ENCODE data around the gene NAA35. TPM values are rescaled to one million over a fixed set of nuclear protein-coding genes. Genes with fewer than 3 reads are reported as not detected.

NAA35 gene
- total and polyA plus RNA-seq, 2 experiments from 2014 or later: 29.2 to 31.6 TPM

DNA sequence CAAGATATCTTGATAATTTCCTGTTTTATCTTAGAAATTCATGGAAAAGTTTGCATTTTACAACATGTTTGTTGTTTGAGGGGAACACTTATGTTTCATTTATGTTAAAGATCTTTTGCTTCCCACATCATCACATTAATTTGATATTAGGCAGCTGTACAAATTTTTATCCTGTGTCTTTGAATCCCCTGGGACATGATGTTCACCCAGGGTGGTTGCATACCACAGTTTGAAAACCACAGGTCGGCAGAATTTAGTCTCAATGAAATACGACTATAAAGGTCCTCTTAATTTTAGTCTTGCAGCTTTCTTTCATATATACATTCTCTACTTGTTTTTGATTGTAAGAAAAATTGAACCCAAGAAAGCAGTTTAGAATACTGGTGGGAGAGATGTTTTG is 3.7 kb downstream of the NAA35 start:
- Histone ChIP-seq H3K79me2 (replicated peaks; ENCODE audit: insufficient read depth) (peaks cover 82% of the 10 kb centered on the region), H3K4me3 (no peak overlapping the region), H3K36me3 (ENCODE audit: insufficient read depth) (peaks cover 26% of the 10 kb centered on the region; the same call in 1 of the 2 replicates), H4K20me1 (replicated peaks; ENCODE audit: insufficient read depth) (peaks cover 27% of the 10 kb centered on the region; the same call in 1 of the 2 replicates), H3K4me1 (ENCODE audit: insufficient read depth) (peaks cover 7% of the 10 kb centered on the region; the same call in 1 of the 2 replicates), H3K9me2 (ENCODE audit: insufficient read depth) (no peaks in the 10 kb centered on the region), H2AFZ (no peak overlapping the region), H3F3A (replicated peaks; ENCODE audit: low read depth) (no peaks in the 10 kb centered on the region; the same call in 1 of the 2 replicates), H3K4me2 (no peak overlapping the region), H3K27me3 (ENCODE audit: insufficient read depth) (no peaks in the 10 kb centered on the region), H3K27ac (ENCODE audit: low read depth) (no peak overlapping the region)
- H3K9me3 Mint-ChIP-seq: peaks cover 3% of the 10 kb centered on the region; the same call in 1 of the 3 replicates
- ATAC-seq (no peak), DNase-seq (ENCODE audit: low spot score) (no peak)
- H3K4me3 Mint-ChIP-seq: no peak overlapping the region
- TF ChIP-seq, protein P1, sequence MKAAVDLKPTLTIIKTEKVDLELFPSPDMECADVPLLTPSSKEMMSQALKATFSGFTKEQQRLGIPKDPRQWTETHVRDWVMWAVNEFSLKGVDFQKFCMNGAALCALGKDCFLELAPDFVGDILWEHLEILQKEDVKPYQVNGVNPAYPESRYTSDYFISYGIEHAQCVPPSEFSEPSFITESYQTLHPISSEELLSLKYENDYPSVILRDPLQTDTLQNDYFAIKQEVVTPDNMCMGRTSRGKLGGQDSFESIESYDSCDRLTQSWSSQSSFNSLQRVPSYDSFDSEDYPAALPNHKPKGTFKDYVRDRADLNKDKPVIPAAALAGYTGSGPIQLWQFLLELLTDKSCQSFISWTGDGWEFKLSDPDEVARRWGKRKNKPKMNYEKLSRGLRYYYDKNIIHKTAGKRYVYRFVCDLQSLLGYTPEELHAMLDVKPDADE (IDR thresholded peaks at IDR 0.05): no peak
- TF ChIP-seq, protein P2, sequence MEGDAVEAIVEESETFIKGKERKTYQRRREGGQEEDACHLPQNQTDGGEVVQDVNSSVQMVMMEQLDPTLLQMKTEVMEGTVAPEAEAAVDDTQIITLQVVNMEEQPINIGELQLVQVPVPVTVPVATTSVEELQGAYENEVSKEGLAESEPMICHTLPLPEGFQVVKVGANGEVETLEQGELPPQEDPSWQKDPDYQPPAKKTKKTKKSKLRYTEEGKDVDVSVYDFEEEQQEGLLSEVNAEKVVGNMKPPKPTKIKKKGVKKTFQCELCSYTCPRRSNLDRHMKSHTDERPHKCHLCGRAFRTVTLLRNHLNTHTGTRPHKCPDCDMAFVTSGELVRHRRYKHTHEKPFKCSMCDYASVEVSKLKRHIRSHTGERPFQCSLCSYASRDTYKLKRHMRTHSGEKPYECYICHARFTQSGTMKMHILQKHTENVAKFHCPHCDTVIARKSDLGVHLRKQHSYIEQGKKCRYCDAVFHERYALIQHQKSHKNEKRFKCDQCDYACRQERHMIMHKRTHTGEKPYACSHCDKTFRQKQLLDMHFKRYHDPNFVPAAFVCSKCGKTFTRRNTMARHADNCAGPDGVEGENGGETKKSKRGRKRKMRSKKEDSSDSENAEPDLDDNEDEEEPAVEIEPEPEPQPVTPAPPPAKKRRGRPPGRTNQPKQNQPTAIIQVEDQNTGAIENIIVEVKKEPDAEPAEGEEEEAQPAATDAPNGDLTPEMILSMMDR (conservative IDR thresholded peaks at IDR 0.05; ENCODE audit: low read depth in 2 of 2): no peak
- TF ChIP-seq STAT1 (IDR thresholded peaks at IDR 0.05; ENCODE audit: unreplicated experiment) (no peak), ZNF331 (CRISPR knock-in tag; IDR thresholded peaks at IDR 0.05; ENCODE audit: low read depth) (no peak), ZNF114 (CRISPR knock-in tag; IDR thresholded peaks at IDR 0.05) (no peak), JUNB (IDR thresholded peaks at IDR 0.05; ENCODE audit: unreplicated experiment) (no peak)
- H3K36me3 Mint-ChIP-seq (ENCODE audit: low read depth): peaks cover 32% of the 10 kb centered on the region
- H3K27me3 Mint-ChIP-seq (ENCODE audit: insufficient read depth, low read depth, poor library complexity): peaks cover 2% of the 10 kb centered on the region
- H3K27ac Mint-ChIP-seq: no peak overlapping the region
- H3K4me1 Mint-ChIP-seq: peaks cover 6% of the 10 kb centered on the region; the same call in 2 of the 3 replicates

DNA sequence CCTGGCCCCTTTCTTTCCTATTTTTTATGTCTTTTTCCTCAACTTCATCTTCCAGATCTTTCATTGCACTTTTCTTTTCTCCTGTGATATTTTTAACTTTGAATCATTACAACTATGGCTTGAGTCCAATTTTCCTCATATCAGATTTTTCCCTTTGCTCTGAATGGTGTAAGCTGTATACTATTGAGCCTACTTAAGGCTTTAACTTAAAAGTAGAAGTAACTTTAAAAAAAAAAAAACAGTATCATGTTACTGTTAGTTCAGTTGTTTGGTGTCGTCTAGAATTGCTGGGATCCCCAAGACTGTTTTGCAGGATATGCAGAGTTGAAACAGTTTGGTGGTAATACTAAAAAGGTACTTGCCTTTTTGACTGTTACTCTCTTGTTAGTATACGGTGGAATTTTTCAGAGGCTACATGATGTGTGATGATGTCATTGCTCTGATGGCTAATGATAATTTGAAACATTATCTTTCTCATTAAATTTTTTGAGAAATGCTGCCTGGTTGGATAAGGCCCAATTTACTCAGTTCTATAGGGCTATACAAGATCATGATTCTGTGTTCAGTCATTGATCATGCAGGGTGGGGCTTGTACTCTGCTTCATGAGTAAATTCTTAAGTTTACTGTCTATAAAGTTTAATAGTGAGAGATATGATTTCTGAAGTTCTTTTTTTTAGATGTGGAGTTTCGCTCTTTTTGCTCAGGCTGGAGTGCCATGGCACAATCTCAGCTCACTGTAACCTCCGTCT is 8.8 kb downstream of the NAA35 start:
- Histone ChIP-seq H3K36me3 (ENCODE audit: insufficient read depth) (peaks cover 5% of the 10 kb centered on the region; the same call in 1 of the 2 replicates), H4K20me1 (replicated peaks; ENCODE audit: insufficient read depth) (peaks cover 25% of the 10 kb centered on the region), H3K79me2 (replicated peaks; ENCODE audit: insufficient read depth) (peaks cover 100% of the 10 kb centered on the region), H3K4me1 (ENCODE audit: insufficient read depth) (no peaks in the 10 kb centered on the region; the same call in 1 of the 2 replicates), H3F3A (replicated peaks; ENCODE audit: low read depth) (no peaks in the 10 kb centered on the region), H3K27me3 (ENCODE audit: insufficient read depth) (no peaks in the 10 kb centered on the region), H3K4me3 (no peak overlapping the region), H3K27ac (ENCODE audit: low read depth) (no peak overlapping the region), H3K4me2 (no peak overlapping the region), H2AFZ (no peak overlapping the region), H3K9me2 (ENCODE audit: insufficient read depth) (no peaks in the 10 kb centered on the region)
- Mint-ChIP-seq H3K4me1 (peaks cover 3% of the 10 kb centered on the region; the same call in 1 of the 3 replicates), H3K27me3 (ENCODE audit: insufficient read depth, low read depth, poor library complexity) (peaks cover 1% of the 10 kb centered on the region), H3K27ac (no peak overlapping the region), H3K36me3 (ENCODE audit: low read depth) (peaks cover 62% of the 10 kb centered on the region), H3K9me3 (no peaks in the 10 kb centered on the region), H3K4me3 (no peak overlapping the region)
- no peak for ATAC-seq
- no peak for DNase-seq (ENCODE audit: low spot score)
- TF ChIP-seq STAT1 (IDR thresholded peaks at IDR 0.05; ENCODE audit: unreplicated experiment): no peak
- no peak for TF ChIP-seq NANOG (IDR thresholded peaks at IDR 0.05; ENCODE audit: borderline replicate concordance)
- no peak for TF ChIP-seq ZNF331 (CRISPR knock-in tag; IDR thresholded peaks at IDR 0.05; ENCODE audit: low read depth)
- no peak for TF ChIP-seq POLR2AphosphoS5 (IDR thresholded peaks at IDR 0.05; ENCODE audit: low read depth)
- no peak for TF ChIP-seq EZH2phosphoT487 (IDR thresholded peaks at IDR 0.05; ENCODE audit: unreplicated experiment)
- TF ChIP-seq, protein P1 (IDR thresholded peaks at IDR 0.05): no peak
- TF ChIP-seq, protein P2 (conservative IDR thresholded peaks at IDR 0.05; ENCODE audit: low read depth in 2 of 2): no peak
- TF ChIP-seq, protein P3, sequence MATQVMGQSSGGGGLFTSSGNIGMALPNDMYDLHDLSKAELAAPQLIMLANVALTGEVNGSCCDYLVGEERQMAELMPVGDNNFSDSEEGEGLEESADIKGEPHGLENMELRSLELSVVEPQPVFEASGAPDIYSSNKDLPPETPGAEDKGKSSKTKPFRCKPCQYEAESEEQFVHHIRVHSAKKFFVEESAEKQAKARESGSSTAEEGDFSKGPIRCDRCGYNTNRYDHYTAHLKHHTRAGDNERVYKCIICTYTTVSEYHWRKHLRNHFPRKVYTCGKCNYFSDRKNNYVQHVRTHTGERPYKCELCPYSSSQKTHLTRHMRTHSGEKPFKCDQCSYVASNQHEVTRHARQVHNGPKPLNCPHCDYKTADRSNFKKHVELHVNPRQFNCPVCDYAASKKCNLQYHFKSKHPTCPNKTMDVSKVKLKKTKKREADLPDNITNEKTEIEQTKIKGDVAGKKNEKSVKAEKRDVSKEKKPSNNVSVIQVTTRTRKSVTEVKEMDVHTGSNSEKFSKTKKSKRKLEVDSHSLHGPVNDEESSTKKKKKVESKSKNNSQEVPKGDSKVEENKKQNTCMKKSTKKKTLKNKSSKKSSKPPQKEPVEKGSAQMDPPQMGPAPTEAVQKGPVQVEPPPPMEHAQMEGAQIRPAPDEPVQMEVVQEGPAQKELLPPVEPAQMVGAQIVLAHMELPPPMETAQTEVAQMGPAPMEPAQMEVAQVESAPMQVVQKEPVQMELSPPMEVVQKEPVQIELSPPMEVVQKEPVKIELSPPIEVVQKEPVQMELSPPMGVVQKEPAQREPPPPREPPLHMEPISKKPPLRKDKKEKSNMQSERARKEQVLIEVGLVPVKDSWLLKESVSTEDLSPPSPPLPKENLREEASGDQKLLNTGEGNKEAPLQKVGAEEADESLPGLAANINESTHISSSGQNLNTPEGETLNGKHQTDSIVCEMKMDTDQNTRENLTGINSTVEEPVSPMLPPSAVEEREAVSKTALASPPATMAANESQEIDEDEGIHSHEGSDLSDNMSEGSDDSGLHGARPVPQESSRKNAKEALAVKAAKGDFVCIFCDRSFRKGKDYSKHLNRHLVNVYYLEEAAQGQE (IDR thresholded peaks at IDR 0.05; ENCODE audit: unreplicated experiment): no peak
- TF ChIP-seq CREB1 (CRISPR knock-in tag; IDR thresholded peaks at IDR 0.05; ENCODE audit: low read depth): no peak
- no peak for TF ChIP-seq ZNF114 (CRISPR knock-in tag; IDR thresholded peaks at IDR 0.05)
- TF ChIP-seq EZH2 (IDR thresholded peaks at IDR 0.05; ENCODE audit: low read depth, unreplicated experiment): no peak
- no peak for TF ChIP-seq JUNB (IDR thresholded peaks at IDR 0.05; ENCODE audit: unreplicated experiment)

All from GM23338 (cell line).